ENCODE data around the gene AIM2.

DNA sequence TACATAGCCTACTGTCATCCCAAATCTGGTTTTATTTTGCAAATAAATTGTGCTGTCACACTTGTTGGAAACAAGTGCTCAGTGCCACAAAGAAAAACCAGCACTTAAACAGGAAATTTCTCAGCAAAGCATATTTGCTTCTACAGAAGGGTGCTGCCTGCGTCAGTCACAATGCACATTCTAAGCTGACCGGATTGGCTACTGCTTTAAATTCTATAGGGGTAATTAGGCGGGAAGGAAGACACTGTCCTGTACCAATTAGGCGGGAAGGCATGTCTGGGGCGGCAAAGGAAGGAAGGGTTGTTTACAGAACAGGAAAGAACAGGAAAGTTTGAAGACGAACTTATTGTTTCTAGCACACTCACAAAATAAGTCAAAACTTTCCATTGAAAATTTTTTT lies 64.1 kb downstream of the AIM2 start:
- no peak for TF ChIP-seq POLR2AphosphoS5 (IDR thresholded peaks at IDR 0.05)
- no peak for TF ChIP-seq CTCF (IDR thresholded peaks at IDR 0.05)
- no peak for TF ChIP-seq EP300 (IDR thresholded peaks at IDR 0.05)
- no peak for TF ChIP-seq POLR2A (IDR thresholded peaks at IDR 0.05)

Measured in gastroesophageal sphincter (tissue), 3 donors.